Chondrocyte (in vitro differentiated cells): ENCODE measurements around the gene SDHB. TPM values are rescaled to one million over a fixed set of nuclear protein-coding genes. Genes with fewer than 3 reads are reported as not detected.

ENCODE experiments used
- DNase-seq: peaks from one replicate; pipeline ENCODE4 v3.0.0; 2021; ENCODE audit warnings: mixed read lengths, low spot score
- H3K27ac Mint-ChIP-seq: one replicate; pipeline ENCODE4 v1.8.0; 2021; ENCODE audit warnings: mild to moderate bottlenecking, moderate library complexity, mixed read lengths; ENCODE audit not compliant: unreplicated experiment
- H3K27me3 Mint-ChIP-seq: 2 replicates; pipeline ENCODE4 v1.8.0; 2021; ENCODE audit warnings: low read depth, mixed read lengths
- H3K36me3 Mint-ChIP-seq: 2 replicates; pipeline ENCODE4 v1.8.0; 2021; ENCODE audit warnings: low read depth, mixed read lengths
- H3K4me1 Mint-ChIP-seq: 2 replicates; pipeline ENCODE4 v1.8.0; 2021; ENCODE audit warnings: low read depth, mild to moderate bottlenecking, mixed read lengths
- H3K4me3 Mint-ChIP-seq: one replicate; pipeline ENCODE4 v1.8.0; 2021; ENCODE audit warnings: mild to moderate bottlenecking, moderate library complexity, mixed read lengths; ENCODE audit not compliant: unreplicated experiment
- H3K9me3 Mint-ChIP-seq: 2 replicates; pipeline ENCODE4 v1.8.0; 2021; ENCODE audit warnings: low read depth, mixed read lengths
- total RNA-seq: library from RNA; stranded (reverse); gene quantifications from 3 replicates; pipeline ENCODE4 v1.2.1, GENCODE V29; 2021
- TF ChIP-seq, protein P1 (sequence below): fragments of 200-600 bp; sonication (generic); IDR thresholded peaks from 2 replicates; pipeline ENCODE4 v1.5.0; 2021; ENCODE audit warnings: antibody characterized with exemption, mild to moderate bottlenecking, moderate library complexity

Gene SDHB
- total RNA-seq, 1 donor from 2014 or later, result 54.7 TPM

DNA sequence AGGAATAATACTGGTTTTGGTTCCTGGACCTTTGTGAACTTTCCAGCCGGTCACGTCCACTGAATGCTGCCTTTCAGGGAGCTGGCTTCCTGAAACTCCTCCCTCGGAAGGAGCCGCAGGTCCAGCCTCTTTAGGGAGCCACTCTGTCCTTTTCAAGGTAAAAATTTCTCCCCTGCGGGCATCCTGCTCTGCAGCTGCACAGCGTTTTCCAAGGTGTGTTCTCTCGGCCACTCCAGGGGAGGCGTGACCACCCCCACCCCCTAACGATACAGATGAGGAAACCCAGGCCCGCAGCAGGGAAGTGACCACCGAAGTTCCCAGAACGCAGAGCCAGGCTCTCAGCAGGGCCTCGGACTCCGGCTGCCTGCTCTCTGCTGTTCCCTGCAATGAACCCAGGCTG is 44.0 kb upstream of the SDHB start:
- H3K27me3 Mint-ChIP-seq, result no peaks in the 10 kb centered on the region
- no peak for DNase-seq
- no peak overlapping the region for H3K4me3 Mint-ChIP-seq
- H3K27ac Mint-ChIP-seq, result no peak overlapping the region
- peaks cover 34% of the 10 kb centered on the region for H3K4me1 Mint-ChIP-seq
- no peaks in the 10 kb centered on the region for H3K36me3 Mint-ChIP-seq
- H3K9me3 Mint-ChIP-seq, result no peaks in the 10 kb centered on the region
- TF ChIP-seq, protein P1, sequence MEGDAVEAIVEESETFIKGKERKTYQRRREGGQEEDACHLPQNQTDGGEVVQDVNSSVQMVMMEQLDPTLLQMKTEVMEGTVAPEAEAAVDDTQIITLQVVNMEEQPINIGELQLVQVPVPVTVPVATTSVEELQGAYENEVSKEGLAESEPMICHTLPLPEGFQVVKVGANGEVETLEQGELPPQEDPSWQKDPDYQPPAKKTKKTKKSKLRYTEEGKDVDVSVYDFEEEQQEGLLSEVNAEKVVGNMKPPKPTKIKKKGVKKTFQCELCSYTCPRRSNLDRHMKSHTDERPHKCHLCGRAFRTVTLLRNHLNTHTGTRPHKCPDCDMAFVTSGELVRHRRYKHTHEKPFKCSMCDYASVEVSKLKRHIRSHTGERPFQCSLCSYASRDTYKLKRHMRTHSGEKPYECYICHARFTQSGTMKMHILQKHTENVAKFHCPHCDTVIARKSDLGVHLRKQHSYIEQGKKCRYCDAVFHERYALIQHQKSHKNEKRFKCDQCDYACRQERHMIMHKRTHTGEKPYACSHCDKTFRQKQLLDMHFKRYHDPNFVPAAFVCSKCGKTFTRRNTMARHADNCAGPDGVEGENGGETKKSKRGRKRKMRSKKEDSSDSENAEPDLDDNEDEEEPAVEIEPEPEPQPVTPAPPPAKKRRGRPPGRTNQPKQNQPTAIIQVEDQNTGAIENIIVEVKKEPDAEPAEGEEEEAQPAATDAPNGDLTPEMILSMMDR, result no peak

DNA sequence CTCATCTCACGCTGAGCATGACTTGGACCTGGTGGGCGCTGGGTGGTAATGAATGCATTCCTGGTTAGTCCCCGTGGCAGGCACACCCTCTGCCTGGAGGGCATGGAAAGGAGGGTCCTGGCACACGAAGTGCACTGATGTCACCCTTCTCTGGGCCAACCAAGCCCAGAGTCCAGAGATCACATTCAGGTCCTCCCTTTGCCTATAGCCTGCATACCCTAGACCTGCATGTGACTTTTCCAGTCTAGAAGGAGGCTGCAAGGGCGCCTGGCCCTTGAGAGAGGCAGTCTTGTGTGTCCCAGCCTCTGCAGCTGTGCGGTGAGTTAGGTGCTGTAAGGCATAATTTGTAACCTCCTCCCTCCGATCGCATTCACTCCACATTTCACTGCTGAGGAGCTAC is 43.3 kb upstream of the SDHB start:
- no peaks in the 10 kb centered on the region for H3K27me3 Mint-ChIP-seq
- no peak overlapping the region for H3K4me3 Mint-ChIP-seq
- H3K36me3 Mint-ChIP-seq, result no peaks in the 10 kb centered on the region
- TF ChIP-seq, protein P1, result no peak
- no peak for DNase-seq
- no peak overlapping the region for H3K27ac Mint-ChIP-seq
- peaks cover 34% of the 10 kb centered on the region for H3K4me1 Mint-ChIP-seq
- H3K9me3 Mint-ChIP-seq, result peaks cover 3% of the 10 kb centered on the region

GRCh38 chr1:17096584-17096983 is 42.8 kb upstream of the SDHB start:
- Mint-ChIP-seq H3K9me3 (peaks cover 3% of the 10 kb centered on the region), H3K4me1 (peaks cover 35% of the 10 kb centered on the region), H3K27ac (no peak overlapping the region), H3K4me3 (no peak overlapping the region), H3K27me3 (no peaks in the 10 kb centered on the region), H3K36me3 (peaks cover 1% of the 10 kb centered on the region)
- no peak for DNase-seq
- TF ChIP-seq, protein P1, result no peak

- DNase-seq, result no peak
- peaks cover 3% of the 10 kb centered on the region for H3K9me3 Mint-ChIP-seq
- no peak overlapping the region for H3K4me3 Mint-ChIP-seq
- TF ChIP-seq, protein P1, result no peak
- H3K36me3 Mint-ChIP-seq, result peaks cover 3% of the 10 kb centered on the region
- no peaks in the 10 kb centered on the region for H3K27me3 Mint-ChIP-seq
- H3K27ac Mint-ChIP-seq, result no peak overlapping the region
- H3K4me1 Mint-ChIP-seq, result peaks cover 43% of the 10 kb centered on the region
These were observed 41.3 kb upstream of the SDHB start for GRCh38 chr1:17095141-17095540.

DNA sequence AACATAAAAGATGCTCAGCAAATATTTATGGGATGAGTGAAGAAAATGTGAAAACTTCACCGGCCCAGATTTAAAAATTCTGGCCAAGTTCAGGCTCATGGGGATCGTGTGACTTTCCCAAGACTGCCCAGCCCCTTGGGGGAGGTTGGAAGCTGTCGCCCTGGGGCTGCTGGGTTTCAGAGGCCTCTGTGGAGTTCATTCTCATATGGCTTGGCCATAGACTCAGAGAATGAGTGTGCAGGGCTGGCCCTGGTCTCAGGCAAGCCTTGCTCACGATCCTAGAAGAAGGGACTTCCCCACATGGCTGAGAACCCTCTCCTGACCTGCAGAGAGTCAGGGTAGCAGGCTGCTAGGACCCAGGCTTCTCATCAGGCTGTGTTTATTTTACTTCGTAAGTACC is 40.8 kb upstream of the SDHB start:
- TF ChIP-seq, protein P1, result no peak
- H3K9me3 Mint-ChIP-seq, result peaks cover 3% of the 10 kb centered on the region
- H3K27ac Mint-ChIP-seq, result peak overlapping the region; percentile 75
- peaks cover 3% of the 10 kb centered on the region for H3K36me3 Mint-ChIP-seq
- DNase-seq, result no peak
- H3K27me3 Mint-ChIP-seq, result no peaks in the 10 kb centered on the region
- H3K4me3 Mint-ChIP-seq, result no peak overlapping the region
- H3K4me1 Mint-ChIP-seq, result peaks cover 42% of the 10 kb centered on the region
